IPS DF 6.9 (cell line): ENCODE results near the gene SIDT2.

Source experiments
- DNase-seq: peaks from one replicate; pipeline ENCODE4 v3.0.0-alpha.2; 2013; ENCODE audit warnings: low read depth, low spot score
- H3K27ac ChIP-seq: one replicate; pipeline ENCODE4 v1.5.1; 2013; ENCODE audit warnings: low read length, control low read depth
- H3K27me3 ChIP-seq: 2 replicates; pipeline ENCODE4 v1.6.1; 2013; ENCODE audit warnings: mild to moderate bottlenecking, low read length; ENCODE audit not compliant: control insufficient read depth, insufficient read depth
- H3K36me3 ChIP-seq: 2 replicates; pipeline ENCODE4 v1.6.1; 2013; ENCODE audit warnings: low read length; ENCODE audit not compliant: control insufficient read depth, insufficient read depth
- H3K4me1 ChIP-seq: 2 replicates; pipeline ENCODE4 v1.6.1; 2013; ENCODE audit warnings: low read length; ENCODE audit not compliant: control insufficient read depth, insufficient read depth
- H3K4me3 ChIP-seq: 2 replicates; pipeline ENCODE4 v1.5.1; 2013; ENCODE audit warnings: mild to moderate bottlenecking, low read length
- H3K9me3 ChIP-seq: 2 replicates; pipeline ENCODE4 v1.6.1; 2013; ENCODE audit warnings: low read length, inconsistent platforms; ENCODE audit not compliant: control insufficient read depth, insufficient read depth
- WGBS: extraction: QIAGEN DNeasy Blood & Tissue Kit; methylation state at CpG from one replicate; pipeline ENCODE4 v1.1.7; 2013; ENCODE audit warnings: mixed read lengths, missing lambda C conversion rate; ENCODE audit not compliant: insufficient read length, insufficient coverage; 5-methylcytosine and 5-hydroxymethylcytosine counted together

Gene SIDT2

DNA sequence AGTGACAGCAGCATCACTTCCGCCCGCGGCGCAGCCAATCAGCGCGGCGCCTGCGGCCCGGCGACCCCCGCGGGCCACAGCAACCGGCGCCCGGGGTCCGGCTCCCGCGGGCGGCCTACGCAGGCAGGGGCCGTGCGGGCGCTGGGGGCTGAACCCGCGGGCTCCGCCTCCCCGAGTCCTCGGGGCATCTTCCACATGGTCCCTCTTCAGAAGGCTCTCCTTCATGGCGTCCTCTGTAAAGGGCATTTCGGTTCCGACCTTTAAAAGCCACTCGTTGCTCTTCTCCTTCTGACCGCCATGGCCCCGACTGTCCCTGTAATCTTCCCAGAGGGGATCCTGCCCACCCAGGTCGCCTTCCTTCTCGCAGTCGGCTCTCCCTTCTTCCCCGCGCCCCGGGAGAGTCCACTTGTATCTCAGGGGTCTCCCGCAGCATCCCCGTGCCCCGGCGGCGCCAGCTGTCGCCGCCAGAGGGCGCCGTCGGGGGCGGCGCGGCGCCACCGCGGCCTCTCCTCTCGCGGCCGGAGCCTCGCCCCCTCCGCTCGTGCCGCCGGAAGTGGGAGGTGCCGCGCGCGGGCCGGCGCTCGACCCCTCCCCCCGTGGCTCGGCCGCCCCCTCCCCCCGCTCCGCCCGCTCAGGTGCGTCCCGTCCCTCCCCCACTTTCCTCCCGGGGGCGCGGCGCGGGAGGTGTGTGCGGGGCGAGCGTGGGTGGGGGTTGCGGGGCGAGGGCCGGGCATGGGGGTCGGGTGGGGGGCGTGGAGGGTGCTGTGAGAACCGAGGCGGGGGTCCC, 53.7 kb downstream of the SIDT2 start, which contains the start of gene RNF214:
Gene RNF214, plus strand, starts transcription at position 580 of the 787 bp plus-strand sequence. CDS start 1,602 bp downstream, outside the sequence.
- peak within 1 kb of the TSS; percentile 86 for H3K4me3 ChIP-seq
- WGBS = no CpG with 5 or more reads among the region's 94 CpGs
- H3K27me3 ChIP-seq = no peaks in the 10 kb centered on the region
- H3K27ac ChIP-seq = no peak within 1 kb of the TSS
- peak; percentile 43 for DNase-seq
- no peaks in the 10 kb centered on the region for H3K4me1 ChIP-seq
- peaks cover 3% of the 10 kb centered on the region for H3K36me3 ChIP-seq
- H3K9me3 ChIP-seq = no peaks in the 10 kb centered on the region

DNA sequence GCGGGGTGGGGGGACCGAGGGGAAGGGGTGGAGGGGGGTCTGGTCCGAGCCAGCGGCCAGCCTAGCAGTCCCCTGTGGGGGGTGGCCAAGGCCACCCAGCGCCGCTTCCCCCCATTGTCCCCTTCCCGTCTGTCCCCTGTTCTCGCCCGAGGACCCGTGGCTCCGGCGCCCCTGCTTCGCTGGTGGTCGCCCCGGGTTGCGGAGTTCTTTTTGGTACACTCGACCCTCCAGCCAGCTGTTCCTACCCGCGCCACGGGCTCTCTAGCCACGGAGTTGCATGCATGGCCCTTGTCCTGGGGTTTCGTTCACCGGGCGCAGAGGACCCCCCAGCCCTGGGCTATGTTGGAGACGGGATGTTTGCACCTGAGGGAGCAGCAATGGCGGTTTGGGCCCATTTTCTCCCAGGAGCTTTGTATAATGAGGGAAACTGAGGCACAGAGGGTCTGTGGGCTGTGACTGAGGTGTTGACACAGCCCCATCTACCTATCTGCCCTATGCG, 54.4 kb downstream of the SIDT2 start:
- peaks cover 3% of the 10 kb centered on the region for H3K36me3 ChIP-seq
- H3K27ac ChIP-seq = no peak overlapping the region
- H3K4me3 ChIP-seq = peak overlapping the region; percentile 86
- no peaks in the 10 kb centered on the region for H3K4me1 ChIP-seq
- no peaks in the 10 kb centered on the region for H3K9me3 ChIP-seq
- no peaks in the 10 kb centered on the region for H3K27me3 ChIP-seq
- WGBS = no CpG with 5 or more reads among the region's 27 CpGs
- no peak for DNase-seq

DNA sequence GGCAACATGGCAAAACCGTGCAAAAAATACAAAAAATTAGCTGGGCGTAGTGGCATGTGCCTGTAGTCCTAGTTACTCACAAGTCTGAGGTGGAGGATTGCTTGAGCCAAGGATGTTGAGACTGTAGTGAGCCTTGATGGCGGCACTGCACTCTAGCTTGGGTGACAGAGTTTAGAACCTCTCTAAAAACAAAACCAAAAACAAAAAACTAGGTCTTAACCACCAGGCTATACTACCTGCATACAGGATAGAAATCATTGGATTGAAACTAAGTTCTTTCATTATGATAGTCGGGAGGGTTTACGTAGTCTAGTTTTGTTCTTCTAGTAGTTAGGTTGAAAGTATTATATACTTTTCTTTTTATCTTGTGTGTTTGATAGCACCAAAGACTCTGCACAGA, 59.7 kb downstream of the SIDT2 start:
- 100% methylated on average over 2 of the region's 5 CpGs for WGBS
- Histone ChIP-seq H3K36me3 (peaks cover 6% of the 10 kb centered on the region; the same call in 1 of the 2 replicates), H3K27ac (no peak overlapping the region), H3K4me1 (no peaks in the 10 kb centered on the region), H3K4me3 (no peak overlapping the region), H3K9me3 (no peaks in the 10 kb centered on the region), H3K27me3 (no peaks in the 10 kb centered on the region)
- no peak for DNase-seq

DNA sequence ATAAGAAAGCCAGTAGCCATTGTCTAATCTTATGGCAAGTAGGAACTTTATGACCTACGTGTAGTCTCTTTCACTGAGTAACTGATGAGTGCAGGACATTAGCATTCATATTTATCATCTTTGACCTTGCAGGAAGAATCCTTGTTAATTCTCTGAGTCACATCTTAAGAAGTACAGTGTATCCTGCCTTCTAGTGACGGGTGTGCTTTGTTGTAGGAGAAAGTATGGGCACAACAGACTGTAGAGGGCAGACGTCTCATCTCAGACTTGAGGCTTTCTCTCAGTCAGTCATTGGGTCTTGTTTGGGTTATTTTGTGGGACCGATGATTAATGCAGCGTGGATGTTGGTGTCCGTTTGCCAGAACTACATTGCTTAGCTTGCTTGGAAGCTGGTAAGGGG, 60.8 kb downstream of the SIDT2 start:
- Histone ChIP-seq H3K36me3 (peaks cover 9% of the 10 kb centered on the region; the same call in 1 of the 2 replicates), H3K9me3 (no peaks in the 10 kb centered on the region), H3K4me1 (no peaks in the 10 kb centered on the region), H3K4me3 (no peak overlapping the region), H3K27ac (no peak overlapping the region), H3K27me3 (no peaks in the 10 kb centered on the region)
- no peak for DNase-seq
- WGBS = no CpG with 5 or more reads among the region's 6 CpGs
